Measurements from ENCODE around the gene PLAC9.

PLAC9 gene

GRCh38 chr10:80144696-80145131, 12.2 kb downstream of the PLAC9 start:
- no peak for TF ChIP-seq CREB1 (IDR thresholded peaks at IDR 0.05; ENCODE audit: low read depth)
- TF ChIP-seq FOXM1 (IDR thresholded peaks at IDR 0.05; ENCODE audit: borderline replicate concordance, low read depth), result no peak
- no peak for TF ChIP-seq TEAD4 (IDR thresholded peaks at IDR 0.05)
- TF ChIP-seq, protein P1, sequence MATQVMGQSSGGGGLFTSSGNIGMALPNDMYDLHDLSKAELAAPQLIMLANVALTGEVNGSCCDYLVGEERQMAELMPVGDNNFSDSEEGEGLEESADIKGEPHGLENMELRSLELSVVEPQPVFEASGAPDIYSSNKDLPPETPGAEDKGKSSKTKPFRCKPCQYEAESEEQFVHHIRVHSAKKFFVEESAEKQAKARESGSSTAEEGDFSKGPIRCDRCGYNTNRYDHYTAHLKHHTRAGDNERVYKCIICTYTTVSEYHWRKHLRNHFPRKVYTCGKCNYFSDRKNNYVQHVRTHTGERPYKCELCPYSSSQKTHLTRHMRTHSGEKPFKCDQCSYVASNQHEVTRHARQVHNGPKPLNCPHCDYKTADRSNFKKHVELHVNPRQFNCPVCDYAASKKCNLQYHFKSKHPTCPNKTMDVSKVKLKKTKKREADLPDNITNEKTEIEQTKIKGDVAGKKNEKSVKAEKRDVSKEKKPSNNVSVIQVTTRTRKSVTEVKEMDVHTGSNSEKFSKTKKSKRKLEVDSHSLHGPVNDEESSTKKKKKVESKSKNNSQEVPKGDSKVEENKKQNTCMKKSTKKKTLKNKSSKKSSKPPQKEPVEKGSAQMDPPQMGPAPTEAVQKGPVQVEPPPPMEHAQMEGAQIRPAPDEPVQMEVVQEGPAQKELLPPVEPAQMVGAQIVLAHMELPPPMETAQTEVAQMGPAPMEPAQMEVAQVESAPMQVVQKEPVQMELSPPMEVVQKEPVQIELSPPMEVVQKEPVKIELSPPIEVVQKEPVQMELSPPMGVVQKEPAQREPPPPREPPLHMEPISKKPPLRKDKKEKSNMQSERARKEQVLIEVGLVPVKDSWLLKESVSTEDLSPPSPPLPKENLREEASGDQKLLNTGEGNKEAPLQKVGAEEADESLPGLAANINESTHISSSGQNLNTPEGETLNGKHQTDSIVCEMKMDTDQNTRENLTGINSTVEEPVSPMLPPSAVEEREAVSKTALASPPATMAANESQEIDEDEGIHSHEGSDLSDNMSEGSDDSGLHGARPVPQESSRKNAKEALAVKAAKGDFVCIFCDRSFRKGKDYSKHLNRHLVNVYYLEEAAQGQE (IDR thresholded peaks at IDR 0.05; ENCODE audit: low read depth), result no peak
- TF ChIP-seq EGR1 (IDR thresholded peaks at IDR 0.05), result no peak
- no peak for TF ChIP-seq ZBTB7A (IDR thresholded peaks at IDR 0.05; ENCODE audit: low read depth)
- TF ChIP-seq NFIC (IDR thresholded peaks at IDR 0.05), result no peak
- TF ChIP-seq EP300 (IDR thresholded peaks at IDR 0.05; ENCODE audit: borderline replicate concordance), result peak; percentile 17; the same call in 1 of the 2 replicates

GRCh38 chr10:80146918-80147317, 14.4 kb downstream of the PLAC9 start:
- TF ChIP-seq, protein P1 (IDR thresholded peaks at IDR 0.05; ENCODE audit: low read depth), result no peak
- no peak for TF ChIP-seq EP300 (IDR thresholded peaks at IDR 0.05; ENCODE audit: borderline replicate concordance)
- TF ChIP-seq RAD21 (IDR thresholded peaks at IDR 0.05; ENCODE audit: low read depth), result no peak
- TF ChIP-seq FOXM1 (IDR thresholded peaks at IDR 0.05; ENCODE audit: borderline replicate concordance, low read depth), result no peak
- TF ChIP-seq, protein P2, sequence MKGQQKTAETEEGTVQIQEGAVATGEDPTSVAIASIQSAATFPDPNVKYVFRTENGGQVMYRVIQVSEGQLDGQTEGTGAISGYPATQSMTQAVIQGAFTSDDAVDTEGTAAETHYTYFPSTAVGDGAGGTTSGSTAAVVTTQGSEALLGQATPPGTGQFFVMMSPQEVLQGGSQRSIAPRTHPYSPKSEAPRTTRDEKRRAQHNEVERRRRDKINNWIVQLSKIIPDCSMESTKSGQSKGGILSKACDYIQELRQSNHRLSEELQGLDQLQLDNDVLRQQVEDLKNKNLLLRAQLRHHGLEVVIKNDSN (IDR thresholded peaks at IDR 0.05), result no peak
- no peak for TF ChIP-seq MAX (IDR thresholded peaks at IDR 0.05)
- TF ChIP-seq TAF1 (IDR thresholded peaks at IDR 0.05; ENCODE audit: low read depth), result no peak
- no peak for TF ChIP-seq CREB1 (IDR thresholded peaks at IDR 0.05; ENCODE audit: low read depth)
- no peak for TF ChIP-seq EGR1 (IDR thresholded peaks at IDR 0.05)
- TF ChIP-seq YY1 (IDR thresholded peaks at IDR 0.05; ENCODE audit: low read depth), result no peak
- TF ChIP-seq ZBTB7A (IDR thresholded peaks at IDR 0.05; ENCODE audit: low read depth), result no peak
- TF ChIP-seq TCF12 (IDR thresholded peaks at IDR 0.05; ENCODE audit: low read depth), result no peak
- TF ChIP-seq TEAD4 (IDR thresholded peaks at IDR 0.05), result no peak
- no peak for TF ChIP-seq CEBPB (IDR thresholded peaks at IDR 0.05)
- no peak for TF ChIP-seq NFIC (IDR thresholded peaks at IDR 0.05)

DNA sequence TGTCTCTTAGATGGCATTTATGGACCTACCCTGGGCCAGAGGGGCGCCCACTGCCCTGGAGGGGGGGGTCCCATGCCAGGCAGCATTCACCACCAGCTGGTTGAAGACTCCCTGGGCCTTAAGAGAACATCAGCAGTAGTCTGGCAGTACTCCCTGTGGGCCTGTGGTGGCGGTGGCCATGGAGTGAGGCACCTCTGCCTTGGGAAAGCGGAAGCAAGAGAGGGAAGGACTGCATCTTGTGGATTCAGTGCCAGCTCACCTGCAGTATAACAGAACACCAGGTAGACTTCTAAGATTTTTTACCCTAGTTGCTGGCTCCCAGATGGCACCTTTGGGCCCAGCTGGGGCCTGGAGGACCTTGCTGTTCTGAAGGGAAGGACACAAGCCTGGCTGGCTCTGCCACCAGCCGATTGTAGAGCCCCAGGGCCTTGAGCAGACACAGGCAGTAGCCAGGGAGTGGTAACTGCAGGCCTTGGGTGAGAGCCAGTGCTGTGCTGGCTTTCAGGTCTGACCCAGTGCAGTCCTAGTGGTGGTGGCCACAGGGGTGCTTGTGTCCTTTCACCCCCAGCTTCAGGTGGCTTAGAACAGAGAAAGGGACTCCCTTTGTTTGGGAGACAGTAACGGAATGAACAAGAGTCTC, 15.8 kb downstream of the PLAC9 start:
- TF ChIP-seq EP300 (IDR thresholded peaks at IDR 0.05; ENCODE audit: borderline replicate concordance) (no peak), ZBTB7A (IDR thresholded peaks at IDR 0.05; ENCODE audit: low read depth) (no peak), RAD21 (IDR thresholded peaks at IDR 0.05; ENCODE audit: low read depth) (no peak), FOXM1 (IDR thresholded peaks at IDR 0.05; ENCODE audit: borderline replicate concordance, low read depth) (no peak), EGR1 (IDR thresholded peaks at IDR 0.05) (no peak), CEBPB (IDR thresholded peaks at IDR 0.05) (no peak), YY1 (IDR thresholded peaks at IDR 0.05; ENCODE audit: low read depth) (no peak), CREB1 (IDR thresholded peaks at IDR 0.05; ENCODE audit: low read depth) (no peak), MAX (IDR thresholded peaks at IDR 0.05) (no peak)
- TF ChIP-seq, protein P2 (IDR thresholded peaks at IDR 0.05), result no peak
- TF ChIP-seq, protein P1 (IDR thresholded peaks at IDR 0.05; ENCODE audit: low read depth), result no peak

- TF ChIP-seq TEAD4 (IDR thresholded peaks at IDR 0.05) (no peak), FOXM1 (IDR thresholded peaks at IDR 0.05; ENCODE audit: borderline replicate concordance, low read depth) (no peak), CEBPB (IDR thresholded peaks at IDR 0.05) (no peak), EP300 (IDR thresholded peaks at IDR 0.05; ENCODE audit: borderline replicate concordance) (no peak), NFIC (IDR thresholded peaks at IDR 0.05) (no peak), YY1 (IDR thresholded peaks at IDR 0.05; ENCODE audit: low read depth) (no peak)
- TF ChIP-seq, protein P2 (IDR thresholded peaks at IDR 0.05), result no peak
These were observed 16.6 kb downstream of the PLAC9 start for GRCh38 chr10:80149123-80149522.
